GM23338 (cell line): ENCODE results near the gene ACTA2. TPM values are rescaled to one million over a fixed set of nuclear protein-coding genes. Genes with fewer than 3 reads are reported as not detected.

Experiments used
- ATAC-seq: fragments of 200-7000 bp; cut with Tn5 transposase; 3 replicates; pipeline ENCODE4 v1.9.1; 2020
- DNase-seq: peaks from one replicate; pipeline ENCODE4 v3.0.0-alpha.2; 2015; ENCODE audit warnings: low spot score
- H2AFZ ChIP-seq: fragments of 200-600 bp; sonication (generic); 2 replicates; pipeline ENCODE4 v1.8.0; 2016; ENCODE audit warnings: antibody characterized with exemption, mild to moderate bottlenecking, moderate library complexity
- H3F3A ChIP-seq: fragments of 200-600 bp; sonication (generic); replicated peaks from 2 replicates; pipeline ENCODE4 v1.8.0; 2017; ENCODE audit warnings: antibody characterized with exemption, mixed run types, low read depth
- H3K27ac ChIP-seq: fragments of 200-600 bp; sonication (generic); 2 replicates; pipeline ENCODE4 v1.6.1; 2016; ENCODE audit warnings: low read depth
- H3K27me3 ChIP-seq: fragments of 200-600 bp; sonication (generic); 2 replicates; pipeline ENCODE4 v1.8.0; 2016; ENCODE audit warnings: mild to moderate bottlenecking, mixed run types, moderate library complexity; ENCODE audit not compliant: insufficient read depth
- H3K36me3 ChIP-seq: fragments of 200-600 bp; sonication (generic); 2 replicates; pipeline ENCODE4 v1.8.0; 2016; ENCODE audit warnings: mild to moderate bottlenecking; ENCODE audit not compliant: insufficient read depth
- H3K4me1 ChIP-seq: fragments of 200-600 bp; sonication (generic); 2 replicates; pipeline ENCODE4 v1.8.0; 2016; ENCODE audit warnings: mild to moderate bottlenecking, moderate library complexity; ENCODE audit not compliant: insufficient read depth
- H3K4me2 ChIP-seq: fragments of 200-600 bp; sonication (generic); 2 replicates; pipeline ENCODE4 v1.7.1; 2017; ENCODE audit warnings: mixed run types
- H3K4me3 ChIP-seq: fragments of 200-600 bp; sonication (generic); 2 replicates; pipeline ENCODE4 v1.6.1; 2016; ENCODE audit warnings: mixed run types
- H3K79me2 ChIP-seq: fragments of 200-600 bp; sonication (generic); replicated peaks from 2 replicates; pipeline ENCODE4 v1.8.0; 2017; ENCODE audit warnings: mild to moderate bottlenecking; ENCODE audit not compliant: insufficient read depth
- H3K9me2 ChIP-seq: fragments of 200-600 bp; sonication (generic); 2 replicates; pipeline ENCODE4 v1.8.0; 2017; ENCODE audit not compliant: insufficient read depth
- H4K20me1 ChIP-seq: fragments of 200-600 bp; sonication (generic); replicated peaks from 2 replicates; pipeline ENCODE4 v1.8.0; 2017; ENCODE audit warnings: mild to moderate bottlenecking; ENCODE audit not compliant: insufficient read depth
- H3K27ac Mint-ChIP-seq: 2 replicates; pipeline ENCODE4 v1.8.0; 2020; ENCODE audit warnings: inconsistent platforms, mild to moderate bottlenecking, moderate library complexity, mixed read lengths
- H3K27me3 Mint-ChIP-seq: 3 replicates; pipeline ENCODE4 v1.8.0; 2022; ENCODE audit warnings: low read depth, mild to moderate bottlenecking, moderate library complexity, mixed read lengths, inconsistent platforms; ENCODE audit not compliant: insufficient read depth, poor library complexity
- H3K36me3 Mint-ChIP-seq: 3 replicates; pipeline ENCODE4 v1.8.0; 2021; ENCODE audit warnings: low read depth, mild to moderate bottlenecking, inconsistent platforms, moderate library complexity, mixed read lengths
- H3K4me1 Mint-ChIP-seq: 3 replicates; pipeline ENCODE4 v1.8.0; 2020; ENCODE audit warnings: mild to moderate bottlenecking, inconsistent platforms, mixed read lengths
- H3K4me3 Mint-ChIP-seq: 3 replicates; pipeline ENCODE4 v1.8.0; 2021; ENCODE audit warnings: moderate library complexity, mild to moderate bottlenecking, inconsistent platforms, mixed read lengths
- H3K9me3 Mint-ChIP-seq: 3 replicates; pipeline ENCODE4 v1.8.0; 2020; ENCODE audit warnings: moderate library complexity, mild to moderate bottlenecking, inconsistent platforms, mixed read lengths
- CREB1 ChIP-seq: fragments of 250-450 bp; sonication (Bioruptor Pico); IDR thresholded peaks from 2 replicates; pipeline ENCODE4 v1.5.0; 2020; ENCODE audit warnings: low read depth, mild to moderate bottlenecking, moderate library complexity
- EZH2 ChIP-seq: fragments of 200-600 bp; sonication (generic); IDR thresholded peaks from one replicate; pipeline ENCODE4 v1.8.0; 2017; ENCODE audit warnings: antibody characterized with exemption, mild to moderate bottlenecking, low read depth; ENCODE audit not compliant: unreplicated experiment
- POLR2AphosphoS5 ChIP-seq: IDR thresholded peaks from 2 replicates; pipeline ENCODE4 v1.6.1; 2016; ENCODE audit warnings: antibody characterized with exemption, low read depth
- STAT1 ChIP-seq: IDR thresholded peaks from one replicate; pipeline ENCODE4 v1.6.1; 2016; ENCODE audit warnings: antibody characterized with exemption; ENCODE audit not compliant: unreplicated experiment
- ZNF114 ChIP-seq: fragments of 250-450 bp; sonication (Bioruptor Pico); IDR thresholded peaks from 2 replicates; pipeline ENCODE4 v1.5.0; 2020; ENCODE audit warnings: mild to moderate bottlenecking, moderate library complexity
- polyA plus RNA-seq: library from polyadenylated mRNA; unstranded; fragments of >200 nt; fragmentation: Nextera tagmentation; extraction: Ambion mirVana; gene quantifications from 2 replicates; pipeline ENCODE4 v1.2.1, GENCODE V29; 2016
- total RNA-seq: library from RNA; depleted of rRNA; stranded (reverse); fragments of >200 nt; shearing (Covaris generic); gene quantifications from 2 replicates; pipeline ENCODE4 v1.2.3, GENCODE V29; 2014
- TF ChIP-seq, protein P1 (sequence below): IDR thresholded peaks from one replicate; pipeline ENCODE4 v1.6.1; 2018; ENCODE audit warnings: antibody characterized with exemption; ENCODE audit not compliant: unreplicated experiment
- TF ChIP-seq, protein P2 (sequence below), 2 experiments: fragments of 200-600 bp in 1 of 2; sonication (generic) in 1 of 2; conservative IDR thresholded peaks; 2 replicates each; pipeline versions ENCODE4 v1.5.1 to v1.6.1; 2016 to 2017; ENCODE audit warnings: antibody characterized with exemption in 2 of 2, low read depth in 2 of 2, mild to moderate bottlenecking in 2 of 2, moderate library complexity in 1 of 2

ACTA2 gene
- total and polyA plus RNA-seq, 2 experiments from 2014 or later = 3.4 to 9.4 TPM

DNA sequence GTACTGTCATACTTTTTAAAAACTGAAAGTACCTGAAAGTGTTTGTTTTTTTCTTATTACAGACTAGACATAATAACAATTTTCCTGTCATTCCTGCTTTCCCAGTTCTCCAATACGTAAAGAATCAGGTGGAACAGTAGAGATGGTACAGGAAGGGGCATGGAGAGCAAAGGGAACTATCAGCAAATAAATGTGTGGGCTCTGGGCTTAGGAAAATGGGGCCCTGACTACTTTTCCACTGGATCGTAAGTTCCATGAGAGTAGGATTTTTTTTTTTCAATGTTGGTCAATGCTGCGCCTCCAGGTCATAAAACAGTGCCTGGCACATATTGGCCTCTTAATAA, 22.8 kb upstream of the ACTA2 start:
- 0 out of 2 replicates have a peak, but pooled peaks cover 2% of the 10 kb centered on the region for H3K9me2 ChIP-seq
- H3K9me3 Mint-ChIP-seq = no peaks in the 10 kb centered on the region
- H3K4me1 ChIP-seq = no peaks in the 10 kb centered on the region
- no peaks in the 10 kb centered on the region for H3F3A ChIP-seq
- H3K4me3 ChIP-seq = no peak overlapping the region
- no peak overlapping the region for H3K4me2 ChIP-seq
- ATAC-seq = no peak
- peaks cover 4% of the 10 kb centered on the region; the same call in 2 of the 3 replicates for H3K4me1 Mint-ChIP-seq
- H3K27ac Mint-ChIP-seq = no peak overlapping the region
- H3K27ac ChIP-seq = no peak overlapping the region
- H2AFZ ChIP-seq = no peak overlapping the region
- no peaks in the 10 kb centered on the region for H3K27me3 ChIP-seq
- H3K36me3 Mint-ChIP-seq = no peaks in the 10 kb centered on the region
- H3K4me3 Mint-ChIP-seq = no peak overlapping the region
- no peaks in the 10 kb centered on the region for H3K36me3 ChIP-seq
- no peaks in the 10 kb centered on the region for H3K27me3 Mint-ChIP-seq
- no peaks in the 10 kb centered on the region for H4K20me1 ChIP-seq
- TF ChIP-seq, protein P1, sequence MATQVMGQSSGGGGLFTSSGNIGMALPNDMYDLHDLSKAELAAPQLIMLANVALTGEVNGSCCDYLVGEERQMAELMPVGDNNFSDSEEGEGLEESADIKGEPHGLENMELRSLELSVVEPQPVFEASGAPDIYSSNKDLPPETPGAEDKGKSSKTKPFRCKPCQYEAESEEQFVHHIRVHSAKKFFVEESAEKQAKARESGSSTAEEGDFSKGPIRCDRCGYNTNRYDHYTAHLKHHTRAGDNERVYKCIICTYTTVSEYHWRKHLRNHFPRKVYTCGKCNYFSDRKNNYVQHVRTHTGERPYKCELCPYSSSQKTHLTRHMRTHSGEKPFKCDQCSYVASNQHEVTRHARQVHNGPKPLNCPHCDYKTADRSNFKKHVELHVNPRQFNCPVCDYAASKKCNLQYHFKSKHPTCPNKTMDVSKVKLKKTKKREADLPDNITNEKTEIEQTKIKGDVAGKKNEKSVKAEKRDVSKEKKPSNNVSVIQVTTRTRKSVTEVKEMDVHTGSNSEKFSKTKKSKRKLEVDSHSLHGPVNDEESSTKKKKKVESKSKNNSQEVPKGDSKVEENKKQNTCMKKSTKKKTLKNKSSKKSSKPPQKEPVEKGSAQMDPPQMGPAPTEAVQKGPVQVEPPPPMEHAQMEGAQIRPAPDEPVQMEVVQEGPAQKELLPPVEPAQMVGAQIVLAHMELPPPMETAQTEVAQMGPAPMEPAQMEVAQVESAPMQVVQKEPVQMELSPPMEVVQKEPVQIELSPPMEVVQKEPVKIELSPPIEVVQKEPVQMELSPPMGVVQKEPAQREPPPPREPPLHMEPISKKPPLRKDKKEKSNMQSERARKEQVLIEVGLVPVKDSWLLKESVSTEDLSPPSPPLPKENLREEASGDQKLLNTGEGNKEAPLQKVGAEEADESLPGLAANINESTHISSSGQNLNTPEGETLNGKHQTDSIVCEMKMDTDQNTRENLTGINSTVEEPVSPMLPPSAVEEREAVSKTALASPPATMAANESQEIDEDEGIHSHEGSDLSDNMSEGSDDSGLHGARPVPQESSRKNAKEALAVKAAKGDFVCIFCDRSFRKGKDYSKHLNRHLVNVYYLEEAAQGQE = no peak
- no peak for DNase-seq
- no peaks in the 10 kb centered on the region for H3K79me2 ChIP-seq

DNA sequence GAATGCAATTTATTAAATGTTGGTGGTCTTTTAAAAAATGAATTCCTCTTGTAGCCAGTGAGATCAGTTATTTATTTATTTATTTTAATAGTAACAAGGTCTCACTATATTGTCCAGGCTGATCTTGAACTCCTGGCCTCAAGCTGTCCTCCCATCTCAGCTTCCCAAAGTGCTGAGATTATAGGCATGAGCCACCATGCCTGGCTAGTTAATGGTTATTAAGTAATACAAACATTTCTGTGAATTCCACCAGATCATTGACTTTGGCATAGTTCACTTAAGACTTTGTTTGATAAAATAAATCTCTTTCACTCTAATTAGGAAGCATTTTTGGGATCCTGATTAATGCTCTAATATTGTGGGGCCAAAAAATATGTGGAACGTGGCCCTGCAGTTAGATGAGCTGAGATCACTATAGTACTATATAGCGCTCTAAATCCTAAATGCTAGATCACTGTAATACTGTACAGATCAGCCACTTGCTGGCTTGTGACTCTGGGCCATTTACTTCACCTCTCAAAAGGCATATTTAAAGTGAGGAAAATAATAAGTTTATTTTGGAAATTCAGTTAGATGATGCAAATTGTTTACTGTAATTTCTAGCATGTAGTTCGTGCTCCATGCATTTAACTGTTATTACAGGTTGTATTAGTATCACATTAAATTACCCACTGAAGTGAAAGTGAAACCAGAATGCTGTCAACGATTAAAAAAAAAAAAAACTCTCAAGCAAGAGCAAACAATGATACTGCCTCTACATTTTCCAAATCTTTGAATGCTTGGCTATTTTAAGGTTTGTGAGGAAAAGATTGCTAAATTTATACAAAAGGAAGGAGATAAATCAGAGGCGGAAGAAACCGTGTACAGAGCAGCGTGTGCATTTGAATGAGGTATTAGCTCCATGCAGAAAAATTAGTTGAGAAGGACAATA, 22.1 kb upstream of the ACTA2 start:
- no peaks in the 10 kb centered on the region for H3K36me3 Mint-ChIP-seq
- no peaks in the 10 kb centered on the region for H3K27me3 Mint-ChIP-seq
- Histone ChIP-seq H3K4me3 (no peak overlapping the region), H3K9me2 (0 out of 2 replicates have a peak, but pooled peaks cover 2% of the 10 kb centered on the region), H3K27ac (no peak overlapping the region), H4K20me1 (no peaks in the 10 kb centered on the region), H3K27me3 (no peaks in the 10 kb centered on the region), H3K4me2 (no peak overlapping the region), H3K4me1 (no peaks in the 10 kb centered on the region), H3K79me2 (no peaks in the 10 kb centered on the region), H3F3A (no peaks in the 10 kb centered on the region), H2AFZ (no peak overlapping the region), H3K36me3 (no peaks in the 10 kb centered on the region)
- TF ChIP-seq CREB1 (CRISPR knock-in tag) (no peak), ZNF114 (CRISPR knock-in tag) (no peak), EZH2 (no peak), STAT1 (no peak), POLR2AphosphoS5 (no peak)
- TF ChIP-seq, protein P2, sequence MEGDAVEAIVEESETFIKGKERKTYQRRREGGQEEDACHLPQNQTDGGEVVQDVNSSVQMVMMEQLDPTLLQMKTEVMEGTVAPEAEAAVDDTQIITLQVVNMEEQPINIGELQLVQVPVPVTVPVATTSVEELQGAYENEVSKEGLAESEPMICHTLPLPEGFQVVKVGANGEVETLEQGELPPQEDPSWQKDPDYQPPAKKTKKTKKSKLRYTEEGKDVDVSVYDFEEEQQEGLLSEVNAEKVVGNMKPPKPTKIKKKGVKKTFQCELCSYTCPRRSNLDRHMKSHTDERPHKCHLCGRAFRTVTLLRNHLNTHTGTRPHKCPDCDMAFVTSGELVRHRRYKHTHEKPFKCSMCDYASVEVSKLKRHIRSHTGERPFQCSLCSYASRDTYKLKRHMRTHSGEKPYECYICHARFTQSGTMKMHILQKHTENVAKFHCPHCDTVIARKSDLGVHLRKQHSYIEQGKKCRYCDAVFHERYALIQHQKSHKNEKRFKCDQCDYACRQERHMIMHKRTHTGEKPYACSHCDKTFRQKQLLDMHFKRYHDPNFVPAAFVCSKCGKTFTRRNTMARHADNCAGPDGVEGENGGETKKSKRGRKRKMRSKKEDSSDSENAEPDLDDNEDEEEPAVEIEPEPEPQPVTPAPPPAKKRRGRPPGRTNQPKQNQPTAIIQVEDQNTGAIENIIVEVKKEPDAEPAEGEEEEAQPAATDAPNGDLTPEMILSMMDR (conservative IDR thresholded peaks at IDR 0.05; ENCODE audit: low read depth in 2 of 2) = no peak
- no peak overlapping the region for H3K4me3 Mint-ChIP-seq
- H3K9me3 Mint-ChIP-seq = no peaks in the 10 kb centered on the region
- DNase-seq (no peak), ATAC-seq (no peak)
- peaks cover 4% of the 10 kb centered on the region; the same call in 2 of the 3 replicates for H3K4me1 Mint-ChIP-seq
- H3K27ac Mint-ChIP-seq = no peak overlapping the region
